BLaER1 treated with 17β-estradiol and CSF1 and Interleukin-3, amounts not matched to agents 10 nM and 100 nM (cell line): ENCODE results near the gene LMBR1.

Experiments used
- H3K27ac ChIP-seq, 11 experiments: shearing (Covaris generic); formaldehyde crosslinking; 2 replicates each; pipeline ENCODE4 v1.8.1; 2022
- H3K27me3 ChIP-seq, 11 experiments: shearing (Covaris generic); formaldehyde crosslinking; 2 replicates each; pipeline ENCODE4 v1.8.1; 2022
- H3K36me3 ChIP-seq, 11 experiments: shearing (Covaris generic); formaldehyde crosslinking; 2 replicates each; pipeline ENCODE4 v1.8.1; 2022
- H3K4me1 ChIP-seq, 10 experiments: shearing (Covaris generic); formaldehyde crosslinking; 2 replicates each; pipeline ENCODE4 v1.8.1; 2022
- H3K4me2 ChIP-seq, 11 experiments: shearing (Covaris generic); formaldehyde crosslinking; 2 replicates each; pipeline ENCODE4 v1.8.1; 2022
- H3K4me3 ChIP-seq, 10 experiments: shearing (Covaris generic); formaldehyde crosslinking; 2 replicates each; pipeline ENCODE4 v1.8.1; 2022
- H3K9ac ChIP-seq, 11 experiments: shearing (Covaris generic); formaldehyde crosslinking; 2 replicates each; pipeline ENCODE4 v1.8.1; 2022
- H3K9me3 ChIP-seq, 11 experiments: shearing (Covaris generic); formaldehyde crosslinking; replicated peaks in 1 of 11; 2 replicates each; pipeline ENCODE4 v1.8.1; 2022
- H4K20me1 ChIP-seq, 11 experiments: shearing (Covaris generic); formaldehyde crosslinking; 2 replicates each; pipeline ENCODE4 v1.8.1; 2022
- Cebpa-rat ChIP-seq, 11 experiments: shearing (Covaris generic); IDR thresholded peaks; 2 replicates each; pipeline ENCODE4 v1.8.1; 2022

LMBR1 gene

DNA sequence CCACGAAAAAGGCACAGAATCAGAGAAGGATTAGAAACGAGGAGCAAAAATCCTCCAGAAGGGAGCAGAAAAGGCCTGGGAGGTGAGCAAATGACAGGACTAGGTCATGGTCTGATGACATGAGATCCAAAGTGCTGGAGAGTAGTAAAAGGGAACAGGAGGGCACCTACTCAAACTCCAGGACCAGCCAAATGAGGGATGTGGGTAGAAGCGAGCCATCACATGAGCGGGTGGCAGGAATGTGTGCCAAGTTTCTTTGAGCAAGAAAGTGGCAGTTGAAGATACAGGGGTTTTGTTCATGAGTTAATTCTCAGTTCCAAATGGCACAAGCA lies 139.8 kb downstream of the LMBR1 start:
- Histone ChIP-seq H3K9me3 (peaks cover 0 to 3% (median 0%) of the 10 kb centered on the region in 11 experiments; a peak in 1 of 22 replicates), H3K9ac (no peak overlapping the region), H3K4me2 (peak overlapping the region in 4 of 11 experiments; percentile 1 to 34 (median 27); a peak in 4 of 22 replicates), H3K27ac (no peak overlapping the region), H3K4me1 (peaks cover 0 to 17% (median 8%) of the 10 kb centered on the region in 10 experiments; a peak in 9 of 20 replicates), H3K4me3 (no peak overlapping the region), H3K36me3 (peaks cover 25 to 91% (median 66%) of the 10 kb centered on the region in 11 experiments), H3K27me3 (no peaks in the 10 kb centered on the region), H4K20me1 (peaks cover 0 to 15% (median 0%) of the 10 kb centered on the region in 11 experiments; a peak in 4 of 22 replicates)
- no peak for TF ChIP-seq Cebpa-rat (IDR thresholded peaks at IDR 0.05)

DNA sequence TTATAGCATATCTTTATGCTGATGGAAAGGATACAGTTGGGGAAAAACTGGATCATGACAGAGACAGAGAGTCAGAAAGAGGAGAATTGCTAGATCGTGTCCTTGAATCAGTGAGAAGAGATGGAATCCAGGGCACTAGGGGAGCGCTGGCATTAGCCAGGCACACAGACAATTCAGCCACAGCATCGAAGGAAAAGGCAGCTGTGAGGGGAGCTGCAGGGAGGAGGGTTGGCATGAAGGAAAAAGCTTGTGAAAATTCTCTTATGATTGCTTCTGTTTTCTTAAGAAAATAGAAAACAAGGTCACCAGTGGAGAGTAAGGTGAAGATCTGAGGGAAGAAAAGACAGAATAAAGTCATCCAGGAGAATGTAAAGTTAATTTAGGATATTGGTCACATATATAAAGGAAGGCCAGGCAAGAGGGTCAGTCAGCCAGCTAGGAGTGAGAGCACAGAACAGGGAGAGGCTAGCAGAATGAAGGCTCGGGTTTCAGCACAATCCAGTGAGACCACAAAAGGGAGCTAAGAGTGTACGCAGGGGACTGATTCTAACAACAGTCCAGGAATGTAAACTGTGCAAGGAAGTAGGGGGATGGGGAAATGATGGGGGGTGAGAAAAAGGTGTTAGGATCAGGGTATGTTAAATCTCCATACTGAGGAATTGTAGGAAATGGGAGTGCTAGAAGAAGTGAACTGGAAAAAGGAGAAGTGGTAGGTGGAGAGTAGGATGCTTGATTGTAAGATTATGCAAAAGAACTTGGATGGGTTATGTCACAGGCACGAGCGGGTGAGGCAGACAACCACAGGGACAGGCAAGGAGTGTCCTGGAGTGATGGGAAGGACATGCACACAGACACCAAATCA lies 140.4 kb downstream of the LMBR1 start:
- no peak overlapping the region for H3K4me3 ChIP-seq
- peaks cover 23 to 85% (median 61%) of the 10 kb centered on the region in 11 experiments for H3K36me3 ChIP-seq
- peaks cover 0 to 15% (median 0%) of the 10 kb centered on the region in 11 experiments; a peak in 4 of 22 replicates for H4K20me1 ChIP-seq
- H3K4me2 ChIP-seq: peak overlapping the region in 4 of 11 experiments; percentile 1 to 34 (median 27); a peak in 4 of 22 replicates
- no peak overlapping the region for H3K9ac ChIP-seq
- no peak for TF ChIP-seq Cebpa-rat (IDR thresholded peaks at IDR 0.05)
- no peaks in the 10 kb centered on the region for H3K9me3 ChIP-seq
- no peak overlapping the region for H3K27ac ChIP-seq
- H3K4me1 ChIP-seq: peaks cover 0 to 17% (median 8%) of the 10 kb centered on the region in 10 experiments; a peak in 9 of 20 replicates
- H3K27me3 ChIP-seq: no peaks in the 10 kb centered on the region

DNA sequence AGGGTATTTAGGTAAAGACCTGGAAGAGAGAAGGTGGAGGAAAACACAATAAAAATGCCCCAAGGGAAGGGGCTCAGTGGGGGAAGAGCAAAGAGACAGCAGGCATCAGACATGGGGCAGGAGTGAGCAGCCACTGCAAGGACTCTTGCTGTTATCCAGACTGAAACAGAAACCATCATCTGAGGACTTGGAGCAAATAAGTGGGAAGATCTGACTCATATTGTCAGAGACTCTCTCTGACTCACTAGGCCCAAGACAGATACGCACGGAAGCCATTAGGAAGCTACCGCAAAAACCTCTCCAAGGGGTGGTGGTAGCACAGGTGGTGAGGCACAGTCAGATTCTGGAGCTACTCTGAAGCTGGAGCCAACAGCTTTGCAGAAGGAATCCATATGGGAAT lies 141.7 kb downstream of the LMBR1 start:
- TF ChIP-seq Cebpa-rat (IDR thresholded peaks at IDR 0.05): no peak
- no peak overlapping the region; a peak in 1 of 22 replicates for H3K4me2 ChIP-seq
- peaks cover 0 to 17% (median 8%) of the 10 kb centered on the region in 10 experiments; a peak in 9 of 20 replicates for H3K4me1 ChIP-seq
- H3K9ac ChIP-seq: no peak overlapping the region
- H3K27ac ChIP-seq: no peak overlapping the region
- H3K36me3 ChIP-seq: peaks cover 23 to 74% (median 53%) of the 10 kb centered on the region in 11 experiments
- no peaks in the 10 kb centered on the region for H3K9me3 ChIP-seq
- H3K27me3 ChIP-seq: no peaks in the 10 kb centered on the region
- H3K4me3 ChIP-seq: no peak overlapping the region
- H4K20me1 ChIP-seq: peaks cover 0 to 15% (median 0%) of the 10 kb centered on the region in 11 experiments; a peak in 4 of 22 replicates

DNA sequence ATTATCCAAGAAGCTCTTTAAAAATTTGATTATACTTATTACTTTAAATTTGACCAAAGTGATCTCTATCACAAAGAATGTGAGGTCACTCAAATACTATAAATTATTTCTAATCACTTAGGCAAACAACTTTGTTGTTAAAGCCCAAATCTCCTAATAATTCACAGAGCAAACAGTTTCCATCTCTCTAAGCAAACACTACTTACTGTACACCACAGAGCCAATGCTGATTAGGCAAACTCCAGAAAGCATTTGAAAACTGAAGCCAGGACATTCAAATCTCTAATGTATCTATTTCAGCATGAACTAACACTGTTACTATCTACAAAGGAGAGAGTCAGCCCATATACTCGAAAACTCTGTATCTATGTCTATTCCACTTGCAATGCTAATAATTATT lies 145.3 kb downstream of the LMBR1 start:
- Histone ChIP-seq H3K9me3 (no peaks in the 10 kb centered on the region), H3K27me3 (no peaks in the 10 kb centered on the region), H3K4me2 (no peak overlapping the region), H3K36me3 (peaks cover 16 to 65% (median 33%) of the 10 kb centered on the region in 11 experiments), H3K9ac (no peak overlapping the region), H3K4me1 (peaks cover 0 to 6% (median 0%) of the 10 kb centered on the region in 10 experiments; a peak in 5 of 20 replicates), H3K4me3 (no peak overlapping the region), H3K27ac (no peak overlapping the region), H4K20me1 (peaks cover 0 to 15% (median 0%) of the 10 kb centered on the region in 11 experiments; a peak in 3 of 22 replicates)
- no peak for TF ChIP-seq Cebpa-rat (IDR thresholded peaks at IDR 0.05)

DNA sequence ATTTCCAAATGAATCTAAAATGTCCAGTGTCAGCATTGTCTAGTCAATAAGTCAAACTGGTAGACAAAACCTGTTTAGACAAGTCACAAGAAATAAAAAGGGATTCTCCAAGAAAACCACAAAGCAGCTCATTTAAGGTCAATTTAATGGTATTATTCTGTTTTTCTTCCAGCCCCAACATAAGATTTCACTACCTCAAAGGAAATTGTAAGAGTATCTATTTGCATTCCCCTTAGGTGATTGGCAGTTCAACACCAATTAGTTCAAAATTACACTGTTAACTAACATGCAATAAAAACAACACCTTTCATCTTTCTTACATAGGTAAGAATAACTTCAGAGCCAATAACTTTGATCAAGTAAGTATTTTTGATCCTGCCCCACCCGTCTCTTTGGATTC lies 146.1 kb downstream of the LMBR1 start:
- H3K27ac ChIP-seq: no peak overlapping the region
- H3K9ac ChIP-seq: no peak overlapping the region
- peaks cover 0 to 10% (median 0%) of the 10 kb centered on the region in 11 experiments; a peak in 2 of 22 replicates for H4K20me1 ChIP-seq
- no peak overlapping the region for H3K4me3 ChIP-seq
- H3K9me3 ChIP-seq: no peaks in the 10 kb centered on the region
- peaks cover 0 to 6% (median 0%) of the 10 kb centered on the region in 10 experiments; a peak in 2 of 20 replicates for H3K4me1 ChIP-seq
- H3K4me2 ChIP-seq: no peak overlapping the region
- no peak for TF ChIP-seq Cebpa-rat (IDR thresholded peaks at IDR 0.05)
- no peaks in the 10 kb centered on the region for H3K27me3 ChIP-seq
- peaks cover 16 to 64% (median 28%) of the 10 kb centered on the region in 11 experiments; a peak in 21 of 22 replicates for H3K36me3 ChIP-seq

DNA sequence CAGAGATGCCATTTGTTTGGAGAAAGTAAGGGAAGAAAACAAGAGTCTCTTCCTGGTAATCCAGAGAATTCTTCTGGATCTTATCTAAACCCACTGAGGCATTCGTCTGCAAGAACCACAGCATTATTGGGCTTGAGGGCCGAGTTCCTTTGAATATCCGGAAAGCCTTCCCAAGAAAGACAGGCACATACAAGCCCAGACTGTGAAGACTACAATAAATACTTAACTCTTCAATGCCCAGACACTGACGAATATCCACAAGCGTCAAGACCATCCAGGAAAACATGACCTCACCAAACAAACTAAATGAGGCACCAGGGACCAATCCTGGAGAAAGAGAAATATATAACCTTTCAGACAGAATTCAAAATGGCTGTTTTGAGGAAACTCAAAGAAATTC lies 153.4 kb downstream of the LMBR1 start:
- Histone ChIP-seq H3K4me2 (no peak overlapping the region), H3K27ac (no peak overlapping the region), H4K20me1 (peaks cover 0 to 9% (median 0%) of the 10 kb centered on the region in 11 experiments; a peak in 3 of 22 replicates), H3K4me1 (no peaks in the 10 kb centered on the region), H3K9ac (no peak overlapping the region), H3K9me3 (peaks cover 12 to 22% (median 15%) of the 10 kb centered on the region in 11 experiments; a peak in 21 of 22 replicates), H3K4me3 (no peak overlapping the region), H3K27me3 (no peaks in the 10 kb centered on the region), H3K36me3 (peaks cover 50 to 89% (median 59%) of the 10 kb centered on the region in 11 experiments)
- no peak for TF ChIP-seq Cebpa-rat (IDR thresholded peaks at IDR 0.05)

DNA sequence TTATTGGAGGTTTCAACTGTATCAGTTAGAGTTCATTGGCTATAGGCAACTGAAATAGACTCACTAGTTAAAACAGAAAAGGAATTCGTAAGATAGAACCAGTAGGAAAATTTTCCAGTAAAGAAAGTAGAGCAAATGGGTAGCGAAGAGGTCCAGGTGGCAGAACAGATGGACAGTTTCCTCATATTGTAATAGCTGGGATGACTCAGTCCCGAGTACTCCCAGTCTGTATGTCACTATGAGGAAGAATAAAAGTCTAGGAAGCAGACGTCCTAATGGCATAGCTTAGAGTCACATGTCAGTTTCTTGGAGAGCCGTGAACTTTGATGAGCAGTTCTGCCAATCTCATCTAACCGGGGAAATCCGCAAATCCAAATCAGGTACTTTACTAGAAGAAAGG lies 157.1 kb downstream of the LMBR1 start:
- no peak overlapping the region for H3K4me3 ChIP-seq
- H3K27ac ChIP-seq: no peak overlapping the region
- no peak overlapping the region for H3K4me2 ChIP-seq
- H3K36me3 ChIP-seq: peaks cover 78 to 98% (median 85%) of the 10 kb centered on the region in 11 experiments
- H3K9ac ChIP-seq: no peak overlapping the region
- H3K9me3 ChIP-seq: peaks cover 27 to 47% (median 35%) of the 10 kb centered on the region in 11 experiments
- no peak for TF ChIP-seq Cebpa-rat (IDR thresholded peaks at IDR 0.05)
- peaks cover 0 to 8% (median 0%) of the 10 kb centered on the region in 11 experiments; a peak in 3 of 22 replicates for H4K20me1 ChIP-seq
- H3K27me3 ChIP-seq: no peaks in the 10 kb centered on the region
- H3K4me1 ChIP-seq: no peaks in the 10 kb centered on the region

DNA sequence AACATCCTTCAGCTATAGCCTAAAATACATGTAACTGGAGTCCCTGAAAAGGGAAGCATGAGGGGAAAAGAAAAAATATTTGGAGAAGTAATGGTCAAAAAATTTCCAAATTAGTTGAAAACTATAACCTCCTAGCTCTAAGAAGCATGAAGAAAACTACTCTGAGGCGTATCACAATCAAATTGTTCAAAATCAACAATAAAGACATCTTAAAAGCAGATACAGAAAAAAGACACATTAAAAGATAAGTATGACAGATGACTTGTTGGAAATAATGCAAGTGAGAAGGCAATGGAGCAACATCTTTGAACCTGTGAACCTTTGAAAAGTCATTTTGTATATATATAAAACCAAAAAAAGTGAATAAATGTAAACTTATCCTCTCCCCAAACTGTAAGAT lies 159.3 kb downstream of the LMBR1 start:
- Histone ChIP-seq H3K9ac (no peak overlapping the region), H3K4me3 (no peak overlapping the region), H4K20me1 (peaks cover 0 to 8% (median 0%) of the 10 kb centered on the region in 11 experiments; a peak in 3 of 22 replicates), H3K27ac (no peak overlapping the region), H3K4me2 (no peak overlapping the region), H3K36me3 (peaks cover 74 to 99% (median 84%) of the 10 kb centered on the region in 11 experiments), H3K27me3 (no peaks in the 10 kb centered on the region), H3K4me1 (no peaks in the 10 kb centered on the region), H3K9me3 (peaks cover 27 to 47% (median 37%) of the 10 kb centered on the region in 11 experiments)
- TF ChIP-seq Cebpa-rat (IDR thresholded peaks at IDR 0.05): no peak

DNA sequence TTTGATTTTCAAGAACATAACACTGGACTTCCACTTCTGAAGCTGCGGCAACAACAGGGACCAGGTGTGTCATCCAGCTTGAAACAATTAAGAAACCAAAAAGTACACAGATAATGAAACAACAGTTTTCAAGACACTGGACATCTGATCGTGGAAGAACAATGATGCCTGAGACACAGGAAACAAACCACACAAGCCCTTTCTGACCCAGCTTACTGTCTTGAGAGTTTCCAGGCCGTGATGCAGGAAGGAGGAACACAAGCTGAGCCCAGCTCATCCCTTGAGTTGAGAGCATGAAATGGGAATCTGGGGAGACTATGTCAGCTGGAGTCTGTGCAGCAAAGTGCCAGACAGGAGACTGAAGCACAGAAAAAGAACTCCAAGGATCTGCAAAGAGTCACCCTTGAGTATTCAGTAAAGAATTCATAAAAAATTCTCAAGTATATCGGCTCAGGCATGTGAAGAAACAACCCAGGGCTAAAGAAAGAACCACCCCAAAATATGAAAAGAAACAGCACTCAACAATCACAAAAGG lies 160.8 kb downstream of the LMBR1 start:
- Histone ChIP-seq H3K4me1 (no peaks in the 10 kb centered on the region), H3K9ac (no peak overlapping the region), H4K20me1 (no peaks in the 10 kb centered on the region), H3K27ac (no peak overlapping the region), H3K9me3 (peaks cover 27 to 47% (median 37%) of the 10 kb centered on the region in 11 experiments), H3K36me3 (peaks cover 60 to 99% (median 75%) of the 10 kb centered on the region in 11 experiments), H3K4me3 (no peak overlapping the region), H3K27me3 (no peaks in the 10 kb centered on the region), H3K4me2 (no peak overlapping the region)
- no peak for TF ChIP-seq Cebpa-rat (IDR thresholded peaks at IDR 0.05)
